LHCN-M2 (cell line): Measurements from ENCODE around the gene UCK1. TPM values are rescaled to one million over a fixed set of nuclear protein-coding genes. Genes with fewer than 3 reads are reported as not detected.
"Not testable (repeated sequence)": the region's sequence is repeated elsewhere in the genome, so short reads cannot be mapped to it uniquely, and the experiment has no call there.

Experiments used
- DNase-seq: peaks from one replicate; pipeline ENCODE4 v3.0.0-alpha.2; 2012; ENCODE audit warnings: low read depth
- total RNA-seq: library from RNA; depleted of rRNA; stranded (reverse); fragments of >200 nt; gene quantifications from 2 replicates; pipeline ENCODE4 v1.2.3, GENCODE V29; 2014

The UCK1 gene
- total RNA-seq, 1 experiment from 2014 or later, result 44.1 TPM

GRCh38 chr9:131554087-131554842, 23.2 kb upstream of the UCK1 start:
- no peak for DNase-seq

- DNase-seq, result no peak
Observed at GRCh38 chr9:131552030-131552429, 21.0 kb upstream of the UCK1 start.

- DNase-seq, result not testable (repeated sequence)
Observed at GRCh38 chr9:131550465-131550864, 19.4 kb upstream of the UCK1 start.

- not testable (repeated sequence) for DNase-seq
Observed at GRCh38 chr9:131549186-131549585, 18.1 kb upstream of the UCK1 start.

- no peak for DNase-seq
Observed at GRCh38 chr9:131546336-131547084, 15.4 kb upstream of the UCK1 start.

GRCh38 chr9:131545786-131546335, 14.8 kb upstream of the UCK1 start:
- no peak for DNase-seq

GRCh38 chr9:131545003-131545785, 14.1 kb upstream of the UCK1 start, which contains the start of gene PRRT1B:
Gene PRRT1B (plus strand): TSS chr9:131545523. CDS start chr9:131545616, 93 bp downstream.
- DNase-seq, result no peak

- no peak for DNase-seq
Observed at GRCh38 chr9:131543141-131543540, 12.1 kb upstream of the UCK1 start.

- DNase-seq, result no peak
Observed at GRCh38 chr9:131539223-131539923, 8.3 kb upstream of the UCK1 start.

GRCh38 chr9:131537946-131538345, 6.9 kb upstream of the UCK1 start:
- DNase-seq, result no peak

GRCh38 chr9:131534721-131535237, 3.7 kb upstream of the UCK1 start:
- no peak for DNase-seq

GRCh38 chr9:131530546-131530919, 530 bp downstream of the UCK1 start:
- DNase-seq, result peak; percentile 52

GRCh38 chr9:131529597-131530545, 1.2 kb downstream of the UCK1 start:
- no peak for DNase-seq

- no peak for DNase-seq
Observed at GRCh38 chr9:131528886-131529505, 2.1 kb downstream of the UCK1 start.

- DNase-seq, result no peak
Observed at GRCh38 chr9:131528186-131528585, 2.9 kb downstream of the UCK1 start.

GRCh38 chr9:131525643-131526565, 5.2 kb downstream of the UCK1 start:
- DNase-seq, result no peak

- peak; percentile 20 for DNase-seq
Observed at GRCh38 chr9:131524665-131525315, 6.3 kb downstream of the UCK1 start.
